Astrocyte of the hippocampus (primary cell): ENCODE data around the gene NR2C1.
A peak's percentile ranks its signal among the peaks of the same experiment; 100 is the strongest.

Source experiments
- DNase-seq: peaks from one replicate; pipeline ENCODE4 v3.0.0; 2011; ENCODE audit warnings: low read depth, low spot score

The NR2C1 gene

DNA sequence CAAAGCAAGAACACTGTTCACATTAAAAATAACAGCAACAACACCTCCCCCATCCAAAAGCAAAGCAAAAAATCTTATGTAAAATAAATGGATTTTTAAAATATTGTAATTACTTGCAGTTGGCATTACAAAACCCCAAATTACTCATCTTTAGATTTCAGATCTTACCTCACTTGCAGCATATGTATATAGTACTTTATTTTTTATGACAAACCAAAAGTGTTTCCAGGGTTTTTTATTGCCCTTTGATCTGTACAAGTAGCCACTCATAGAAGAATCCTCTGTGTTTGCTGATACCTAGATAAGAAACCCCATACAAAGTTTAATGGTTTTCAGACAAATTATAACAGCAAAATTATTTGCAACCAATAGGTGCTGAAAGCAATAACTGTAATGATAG is 12.2 kb upstream of the NR2C1 start:
- DNase-seq = no peak

DNA sequence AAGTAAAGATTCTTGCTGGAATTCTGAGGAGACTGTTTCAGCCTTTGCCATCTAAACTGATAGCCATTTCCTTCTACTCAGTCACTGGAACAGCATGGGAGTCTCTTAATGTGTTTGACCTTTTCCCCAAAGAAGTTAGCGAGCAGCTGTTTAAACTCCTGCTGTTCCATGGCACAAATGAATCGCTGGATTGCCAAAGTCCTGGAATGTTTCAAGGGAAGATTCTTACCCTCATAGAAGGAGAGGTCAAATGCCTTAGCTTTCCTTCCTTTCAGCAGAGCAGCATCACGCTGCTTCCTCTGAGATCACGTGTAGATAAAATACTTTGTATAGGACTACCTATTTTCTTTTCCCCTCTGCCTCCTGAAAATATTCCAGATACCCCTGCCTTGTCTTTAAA is 10.5 kb upstream of the NR2C1 start:
- peak; percentile 51 for DNase-seq

DNA sequence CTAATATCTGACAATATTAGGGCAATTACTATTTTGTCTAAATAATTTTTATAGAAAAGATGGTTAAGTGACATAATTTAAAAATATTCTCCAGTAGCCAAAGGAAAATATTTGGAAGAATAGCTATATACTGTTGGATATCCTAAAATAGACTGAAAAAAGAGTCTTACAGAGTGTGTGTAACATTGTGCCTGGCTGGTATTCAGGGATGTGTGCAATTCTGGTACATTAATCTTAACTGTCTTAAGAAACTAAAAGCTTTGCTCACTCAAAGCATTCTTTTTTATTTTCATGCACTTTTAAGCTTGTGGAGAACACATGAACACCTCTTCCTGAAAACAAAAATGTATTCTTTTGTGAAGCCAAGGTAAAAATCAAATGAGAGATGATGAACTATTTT is 10.1 kb upstream of the NR2C1 start:
- DNase-seq = no peak

DNA sequence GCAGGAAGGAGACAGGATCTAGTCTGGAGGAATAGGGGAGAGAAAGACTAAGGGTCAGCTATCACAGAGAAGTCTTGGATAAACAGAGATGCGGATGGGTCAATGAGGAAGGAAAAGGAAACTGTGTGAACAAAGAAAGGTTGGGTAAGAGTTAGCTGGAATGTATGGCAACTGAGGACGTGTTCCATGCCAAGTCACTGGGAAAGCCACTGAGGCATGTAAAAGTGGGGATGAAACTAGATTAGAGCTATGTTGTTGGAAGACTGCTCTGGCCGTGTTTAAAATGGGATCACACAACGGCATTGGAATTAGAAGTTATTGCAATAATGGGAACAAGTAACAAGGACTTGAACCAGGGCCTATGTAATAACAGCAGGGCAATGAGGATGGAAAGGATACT is 3.9 kb upstream of the NR2C1 start:
- peak; percentile 43 for DNase-seq

DNA sequence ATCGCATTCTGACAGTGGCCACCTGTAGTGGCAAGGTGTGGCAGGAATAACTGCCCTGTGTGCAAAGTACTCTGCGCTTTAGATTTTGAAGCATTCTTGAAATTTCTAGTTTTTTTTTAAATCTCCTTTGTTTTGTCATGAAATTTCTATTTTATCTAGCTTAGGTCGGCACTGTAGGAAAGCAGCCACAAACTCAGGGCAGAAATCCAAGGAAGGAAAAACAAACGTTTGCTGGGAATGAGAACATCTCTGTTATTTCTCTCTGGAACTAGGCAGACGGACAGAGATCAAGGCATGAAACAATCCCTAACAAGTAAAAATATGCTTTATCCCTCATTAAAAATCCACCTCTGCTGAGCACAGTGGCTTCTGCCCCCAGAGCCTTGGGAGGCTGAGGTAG is 1.3 kb upstream of the NR2C1 start:
- peak; percentile 78 for DNase-seq

DNA sequence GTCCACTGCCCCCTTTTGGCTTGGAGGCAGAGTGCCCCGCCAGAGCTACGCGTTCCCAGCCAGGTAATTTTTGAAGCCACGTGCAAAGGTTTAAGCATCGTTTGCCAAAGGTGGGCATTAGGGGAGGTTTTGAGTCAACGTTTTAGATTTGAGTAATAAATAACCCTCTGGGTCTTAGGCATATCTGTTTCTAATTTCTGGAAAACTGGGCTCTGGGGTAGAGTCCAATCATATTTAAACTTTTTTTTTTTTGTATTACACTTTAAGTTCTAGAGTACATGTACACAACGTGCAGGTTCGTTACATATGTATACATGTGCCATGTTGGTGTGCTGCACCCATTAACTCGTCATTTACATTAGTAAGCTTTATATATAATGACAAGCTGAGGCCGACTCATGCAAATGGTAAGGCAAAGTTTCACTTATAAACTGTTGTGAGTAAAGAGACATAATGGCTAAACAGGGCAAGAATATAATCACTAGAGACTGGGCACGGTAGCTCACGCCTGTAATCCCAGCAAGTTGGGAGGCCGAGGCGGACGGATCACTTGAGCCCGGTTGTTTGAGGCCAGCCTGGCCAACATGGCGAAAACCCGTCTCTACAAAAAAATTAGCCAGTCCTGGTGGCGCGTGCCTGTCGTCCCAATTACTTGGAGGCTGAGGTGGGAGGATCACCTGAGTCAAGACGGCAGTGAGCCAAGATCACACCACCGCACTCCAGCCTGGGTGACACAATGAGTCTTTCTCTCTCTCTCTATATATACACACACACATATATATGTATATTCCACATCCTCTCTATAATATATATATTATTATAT is 491 bp upstream of the NR2C1 start:
- no peak for DNase-seq

DNA sequence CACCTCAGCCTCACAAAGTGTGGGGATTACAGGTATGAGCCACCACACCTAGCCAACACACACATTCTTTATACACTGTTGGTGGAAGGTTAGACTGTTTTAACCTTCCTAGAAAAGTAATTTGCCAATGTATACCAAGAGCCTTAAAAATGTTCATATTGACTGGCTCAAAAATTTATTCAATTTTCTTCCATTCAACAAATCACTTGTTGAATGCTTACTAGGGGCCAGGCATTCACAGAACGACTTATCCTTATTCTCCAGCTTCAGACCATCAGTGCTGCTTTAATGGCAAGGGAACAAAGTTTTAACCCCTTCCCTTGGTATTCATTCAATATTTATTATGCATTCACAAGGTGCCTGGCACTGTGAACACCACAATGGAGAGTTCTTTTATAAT is 3.0 kb downstream of the NR2C1 start:
- no peak for DNase-seq

DNA sequence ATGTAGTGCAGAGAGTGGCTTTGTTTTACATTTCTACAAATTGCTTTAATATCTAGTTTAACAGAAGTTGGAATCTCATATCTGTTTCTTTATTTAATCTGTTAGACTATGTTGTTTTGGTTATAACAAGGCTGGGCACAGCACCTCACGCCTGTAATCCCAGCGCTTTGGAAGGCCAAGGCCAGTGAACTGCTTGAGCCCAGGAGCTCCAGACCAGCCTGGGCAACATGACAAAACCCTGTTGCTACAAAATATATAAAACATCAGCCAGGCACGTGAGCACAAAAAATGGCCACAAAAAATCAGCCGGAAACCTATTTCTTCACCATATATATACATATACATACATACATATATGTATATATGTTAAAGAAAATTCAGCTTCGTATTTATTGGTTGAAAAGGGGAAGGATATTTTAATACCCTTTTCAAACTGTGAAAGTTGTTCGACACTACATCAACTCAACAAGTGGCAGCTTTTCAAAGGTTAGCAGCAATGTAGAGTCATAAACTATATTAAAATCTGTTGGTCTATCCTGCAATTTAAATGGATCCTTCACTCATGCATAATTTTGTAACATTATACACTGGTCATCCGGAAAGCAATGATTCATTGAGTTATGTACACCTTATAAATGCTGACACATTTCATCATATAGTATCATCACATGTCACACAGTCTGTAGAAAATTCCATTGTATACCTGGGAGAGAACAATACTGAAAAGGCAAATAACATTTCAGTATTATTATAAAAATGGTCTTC is 7.1 kb downstream of the NR2C1 start:
- no peak for DNase-seq

DNA sequence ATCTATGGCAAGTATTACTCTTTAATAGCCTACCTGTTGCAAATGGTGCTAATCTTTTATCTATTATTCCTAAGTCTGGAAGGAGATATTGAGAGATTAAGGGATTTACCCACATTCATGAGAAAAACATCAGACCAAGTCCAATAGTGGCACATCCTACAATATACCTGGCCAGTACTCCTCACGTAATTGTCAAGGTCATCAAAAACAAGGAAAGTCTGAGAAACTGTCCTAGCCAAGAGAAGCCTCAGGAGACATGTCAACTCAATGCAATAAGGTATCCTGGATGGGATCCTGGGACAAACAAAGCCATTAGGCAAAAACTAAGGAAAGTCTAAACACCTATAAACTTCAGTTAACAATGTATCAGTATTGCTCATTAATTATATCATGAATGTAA is 12.5 kb downstream of the NR2C1 start:
- no peak for DNase-seq

DNA sequence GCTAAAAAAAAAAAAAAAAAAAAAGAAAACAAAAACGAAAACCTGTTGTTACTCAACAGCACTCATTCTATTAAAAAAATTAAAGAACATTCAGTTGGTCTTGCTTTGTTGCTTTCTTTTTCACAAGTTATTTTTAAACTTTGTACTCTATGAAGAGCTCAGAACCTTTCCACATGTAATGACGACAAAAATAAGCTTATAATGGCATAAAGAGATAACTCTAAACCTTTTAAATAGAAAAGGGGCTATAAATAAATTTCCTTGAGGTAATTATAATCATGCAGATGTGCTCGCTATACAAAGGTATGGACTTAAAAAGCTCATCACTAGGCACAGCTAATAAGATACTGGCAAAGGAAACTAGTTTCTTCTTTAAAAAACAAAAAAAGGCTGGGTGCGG is 13.4 kb downstream of the NR2C1 start:
- DNase-seq = no peak

DNA sequence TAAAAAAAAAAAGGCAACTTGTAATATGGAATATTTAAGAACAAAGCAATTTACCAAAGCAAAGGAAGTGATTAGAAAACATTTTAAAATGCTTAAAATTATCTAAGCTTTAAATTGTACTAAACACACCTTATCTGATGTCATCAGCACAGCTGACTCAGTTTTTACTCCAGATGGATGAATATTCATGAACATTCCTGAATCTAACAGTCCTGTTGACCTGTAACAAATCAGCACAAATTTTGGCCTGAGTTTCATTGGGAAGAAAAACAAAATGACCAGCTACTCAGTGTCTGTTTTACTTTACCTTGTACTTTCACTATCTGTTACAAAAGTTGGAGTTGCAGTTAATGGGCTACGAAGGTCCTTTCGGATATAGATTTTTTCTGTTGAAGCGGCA is 16.0 kb downstream of the NR2C1 start:
- peak; percentile 67 for DNase-seq

DNA sequence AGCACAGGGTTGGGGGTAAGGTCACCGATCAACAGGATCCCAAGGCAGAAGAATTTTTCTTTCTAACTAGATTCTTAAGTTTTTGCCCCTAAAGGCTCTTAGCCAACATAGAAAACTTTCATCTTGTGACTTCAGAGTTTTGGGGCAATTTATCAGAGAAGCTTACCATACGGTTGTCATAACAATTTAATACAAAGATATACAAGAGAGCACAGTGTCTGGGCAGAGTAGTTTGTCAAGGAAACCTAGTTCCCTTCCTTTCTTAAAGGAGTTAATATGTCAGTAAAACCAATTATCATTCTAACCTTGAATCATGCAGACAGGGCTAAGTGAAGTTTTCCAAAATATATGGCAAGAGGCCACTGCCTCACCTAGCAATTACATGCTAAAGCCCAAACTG is 18.4 kb downstream of the NR2C1 start:
- DNase-seq = no peak

DNA sequence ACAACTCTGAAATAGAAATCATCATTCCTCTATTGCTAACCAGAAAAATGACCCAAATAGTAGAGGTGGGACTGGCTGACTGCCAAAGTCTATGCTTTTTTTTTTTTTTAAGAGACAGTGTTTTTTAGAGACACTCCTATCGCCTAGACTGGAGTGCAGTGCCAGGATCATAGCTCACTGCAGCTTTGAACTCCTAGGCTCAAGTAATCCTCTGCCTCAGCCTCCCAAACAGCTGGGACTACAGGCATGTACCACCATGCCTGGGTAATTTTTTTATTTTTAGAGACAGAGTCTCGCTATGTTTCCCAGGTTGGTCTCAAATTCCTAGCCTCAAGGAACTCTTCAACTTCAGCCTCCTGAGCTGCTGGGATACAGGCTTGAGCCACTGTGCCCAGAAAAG is 19.2 kb downstream of the NR2C1 start:
- no peak for DNase-seq

DNA sequence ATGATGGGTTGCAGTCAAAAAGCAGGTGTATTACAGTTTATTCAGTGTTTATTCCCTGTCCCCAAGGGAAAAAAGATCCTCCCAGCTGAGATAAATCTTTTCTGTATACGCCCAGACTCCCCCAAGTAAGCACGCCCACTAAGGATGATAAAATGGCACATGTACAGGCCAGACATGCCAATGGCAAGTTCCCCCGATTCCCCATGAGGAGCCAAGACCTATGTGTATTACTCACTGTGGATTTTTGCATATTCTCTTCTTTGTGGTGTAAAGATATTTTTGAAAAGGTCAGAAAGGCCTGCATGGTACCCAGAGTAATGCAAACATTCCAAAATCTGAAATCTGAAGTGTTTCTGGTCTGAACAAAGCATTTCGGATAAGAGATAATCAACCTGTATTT is 22.2 kb downstream of the NR2C1 start:
- DNase-seq = peak; percentile 11

DNA sequence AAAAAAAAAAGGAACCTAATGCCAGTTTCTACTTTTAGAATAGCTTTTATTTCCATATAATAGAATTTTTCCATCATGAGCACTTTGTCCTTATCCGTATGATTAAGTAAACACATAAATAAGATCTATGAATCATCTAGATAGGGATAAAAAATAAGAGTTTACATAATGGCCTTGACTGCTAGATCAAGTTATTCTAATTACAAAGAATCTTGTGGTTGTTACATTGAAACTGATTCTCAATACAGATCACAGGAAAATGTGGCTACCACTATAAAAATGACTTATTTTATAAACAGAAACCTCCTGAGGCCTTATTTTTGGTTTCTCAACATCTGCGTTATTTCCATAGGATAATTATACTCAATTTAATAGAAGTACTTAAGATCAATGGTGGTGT is 35.5 kb downstream of the NR2C1 start:
- no peak for DNase-seq

DNA sequence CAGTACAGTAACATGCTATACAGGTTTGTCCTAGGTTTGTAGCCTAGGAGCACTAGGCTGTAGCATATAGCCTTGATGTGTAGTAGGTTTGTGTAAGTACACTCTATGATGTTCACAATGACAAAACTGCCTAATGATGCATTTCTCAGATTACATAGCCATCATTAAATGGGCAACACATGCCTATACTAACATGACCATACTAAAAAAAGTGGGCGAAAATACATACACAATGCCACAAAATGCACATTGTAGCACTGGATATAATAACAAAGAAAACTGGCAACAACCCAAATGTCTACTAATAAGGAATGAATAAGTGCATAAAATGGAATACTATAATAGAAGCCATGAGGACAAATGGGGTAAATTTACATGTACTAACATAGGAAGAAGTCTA is 38.7 kb downstream of the NR2C1 start:
- no peak for DNase-seq

DNA sequence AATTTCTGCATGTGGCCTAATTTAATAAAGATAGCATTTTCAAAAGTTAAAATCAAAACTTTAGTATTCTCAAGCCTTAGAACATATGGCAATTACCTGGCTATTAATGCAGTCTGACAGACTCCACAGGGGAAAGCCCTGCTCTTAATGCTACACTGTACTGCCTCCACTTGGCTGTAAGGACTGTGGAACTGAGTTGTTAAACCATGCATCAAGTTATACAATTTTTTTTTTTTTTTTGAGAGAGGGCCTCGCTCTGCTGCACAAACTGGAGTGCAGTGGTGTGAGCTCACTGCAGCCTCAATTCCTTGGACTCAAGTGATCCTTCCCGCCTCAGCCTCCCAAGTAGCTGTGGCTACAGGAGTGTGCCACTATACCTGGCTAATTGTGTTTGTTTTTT is 50.9 kb downstream of the NR2C1 start:
- no peak for DNase-seq

DNA sequence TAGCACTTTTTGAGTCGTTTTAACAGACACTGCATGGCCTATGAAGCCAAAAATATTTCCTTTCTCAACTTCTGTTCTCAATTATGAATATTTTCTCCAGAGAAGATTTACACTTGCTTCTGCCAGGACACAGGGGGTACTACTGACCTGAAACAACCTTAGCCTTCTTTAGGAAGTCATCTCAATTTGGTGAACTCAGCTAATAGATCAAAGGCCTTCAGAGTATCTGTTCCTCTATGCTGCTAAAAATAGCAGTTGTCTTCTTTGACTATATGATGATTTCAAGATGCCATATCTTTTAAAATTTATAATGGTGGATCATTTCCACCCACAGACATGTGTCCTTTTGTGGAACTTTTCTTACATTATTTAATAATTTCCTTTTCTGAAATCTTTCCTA is 55.9 kb downstream of the NR2C1 start:
- DNase-seq = no peak

DNA sequence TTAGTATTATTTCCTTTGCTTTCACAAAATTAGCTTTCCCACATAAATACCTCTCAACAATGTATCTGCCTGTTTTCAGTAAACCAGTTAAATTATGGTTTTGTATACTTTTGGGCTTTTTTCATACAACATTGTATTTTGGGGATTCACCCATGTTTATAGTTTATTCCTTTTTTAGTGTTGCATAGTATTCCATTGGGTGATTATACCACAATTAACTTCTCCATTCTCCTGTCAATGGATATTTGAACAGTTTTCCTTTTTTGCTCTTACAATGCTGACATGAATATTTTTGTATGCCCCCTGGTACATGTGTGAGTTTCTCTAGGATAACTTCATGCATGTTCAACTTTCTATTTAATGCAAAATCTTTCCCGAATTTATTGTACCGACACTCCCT is 57.3 kb downstream of the NR2C1 start:
- DNase-seq = no peak

DNA sequence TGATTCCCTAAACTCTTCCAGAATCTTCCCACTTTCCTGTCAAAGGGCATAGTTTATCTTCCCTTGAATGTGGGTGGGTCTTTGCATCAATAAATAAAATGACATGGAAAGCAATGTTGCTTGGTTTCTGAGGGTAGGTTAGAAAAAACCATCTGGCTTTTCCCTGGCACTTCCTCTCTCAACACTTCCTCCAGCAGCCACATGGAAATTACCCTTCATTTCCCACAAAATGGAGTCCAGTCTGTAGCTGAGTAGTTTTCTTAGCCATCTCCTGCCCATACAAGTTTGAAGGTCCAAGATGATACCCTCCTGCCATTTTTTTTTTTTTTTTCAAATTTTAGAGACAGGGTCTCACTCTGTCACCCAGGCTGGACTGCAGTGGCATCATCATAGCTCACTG is 58.9 kb downstream of the NR2C1 start:
- DNase-seq = no peak

DNA sequence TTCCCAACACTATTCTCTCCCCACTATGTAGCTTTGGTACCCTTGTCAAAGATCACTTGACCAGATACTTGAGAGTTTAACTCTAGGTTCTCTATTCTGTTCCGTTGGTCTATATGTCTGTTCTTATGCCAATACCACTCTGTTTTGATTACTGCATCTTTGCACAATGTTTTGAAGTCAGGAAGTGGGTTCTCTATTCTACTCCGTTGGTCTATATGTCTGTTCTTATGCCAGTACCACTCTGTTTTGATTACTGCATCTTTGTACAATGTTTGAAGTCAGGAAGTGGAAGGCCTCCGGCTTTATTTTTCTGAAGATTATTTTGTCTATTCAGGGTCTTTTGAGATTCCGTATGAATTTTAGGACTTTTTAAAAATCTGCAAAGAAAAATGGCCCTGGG is 67.2 kb downstream of the NR2C1 start:
- DNase-seq = no peak

DNA sequence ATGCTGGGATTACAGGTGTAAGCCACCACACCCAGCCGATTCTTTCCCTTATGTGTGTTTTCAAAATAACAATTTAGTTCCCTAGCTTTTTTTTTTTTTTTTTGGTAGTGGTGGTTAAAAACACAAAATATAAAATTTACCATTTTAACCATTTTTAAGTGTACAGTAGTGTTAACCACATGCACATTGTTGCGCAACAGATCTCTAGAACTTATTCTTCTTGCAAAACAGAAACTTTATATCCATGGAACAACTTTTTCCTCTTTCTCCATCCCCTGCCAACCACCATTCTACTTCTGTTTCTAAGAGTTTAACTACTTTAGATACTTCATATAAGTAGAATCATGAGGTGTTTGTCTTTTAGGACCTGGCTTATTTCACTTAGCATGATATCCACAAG is 68.8 kb downstream of the NR2C1 start:
- DNase-seq = no peak

DNA sequence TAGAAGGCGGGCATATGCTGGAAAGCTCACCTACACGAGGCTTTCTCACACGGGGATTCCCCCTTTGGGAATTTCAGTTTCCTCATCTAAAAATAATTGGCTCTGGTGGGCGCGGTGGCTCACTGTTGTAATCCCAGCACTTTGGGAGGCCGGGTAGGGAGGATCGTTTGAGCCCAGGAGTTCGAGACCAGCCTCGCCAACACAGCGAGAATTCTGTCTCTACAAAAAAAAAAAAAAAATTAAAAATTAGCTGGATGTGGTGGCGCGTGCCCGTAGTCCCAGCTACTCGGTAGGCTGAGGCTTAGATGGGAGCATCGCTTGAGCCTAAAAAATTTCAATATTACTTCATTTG is 69.5 kb downstream of the NR2C1 start:
- DNase-seq = no peak
